Thymus (tissue), 11 donors: ENCODE data around the gene F2. TPM values are rescaled to one million over a fixed set of nuclear protein-coding genes. Genes with fewer than 3 reads are reported as not detected.

ENCODE experiments used
- DNase-seq, 9 donors: peaks; one replicate each; pipeline ENCODE4 v3.0.0-alpha.2; 2013; ENCODE audit warnings: low spot score in 9 of 9, low read depth in 6 of 9, missing footprints in 1 of 9
- H3K27ac ChIP-seq, 2 donors: one replicate each; pipeline ENCODE4 v1.5.1; 2013; ENCODE audit warnings: control low read depth in 1 of 2, low read depth in 1 of 2, low read length in 1 of 2, mild to moderate bottlenecking in 1 of 2, moderate library complexity in 1 of 2
- H3K27me3 ChIP-seq, 2 donors: one replicate each; pipeline ENCODE4 v1.5.1; 2013; ENCODE audit warnings: low read length in 1 of 2; ENCODE audit not compliant: control insufficient read depth in 2 of 2, insufficient read depth in 1 of 2
- H3K36me3 ChIP-seq, 2 donors: one replicate each; pipeline ENCODE4 v1.5.1; 2013; ENCODE audit warnings: low read length in 1 of 2, mild to moderate bottlenecking in 1 of 2, moderate library complexity in 1 of 2; ENCODE audit not compliant: control insufficient read depth in 2 of 2, insufficient read depth in 2 of 2
- H3K4me1 ChIP-seq, 2 donors: one replicate each; pipeline ENCODE4 v1.5.1; 2013; ENCODE audit warnings: low read length in 2 of 2; ENCODE audit not compliant: control insufficient read depth in 2 of 2, insufficient read depth in 2 of 2
- H3K4me3 ChIP-seq, 2 donors: one replicate each; pipeline ENCODE4 v1.5.1; 2013; ENCODE audit warnings: low read length in 2 of 2, control low read depth in 1 of 2, mild to moderate bottlenecking in 1 of 2
- H3K9me3 ChIP-seq, 2 donors: one replicate each; pipeline ENCODE4 v1.5.1; 2013; ENCODE audit warnings: low read length in 1 of 2, mild to moderate bottlenecking in 1 of 2; ENCODE audit not compliant: control insufficient read depth in 2 of 2, insufficient read depth in 1 of 2
- WGBS: extraction: QIAGEN DNeasy Blood & Tissue Kit; methylation state at CpG from one replicate; pipeline ENCODE4 v1.1.7; 2013; 5-methylcytosine and 5-hydroxymethylcytosine counted together
- polyA plus RNA-seq: library from polyadenylated mRNA; stranded (reverse); fragments of 200-250 nt; gene quantifications from one replicate; pipeline ENCODE4 v1.2.3, GENCODE V29; 2013
- total RNA-seq: library from RNA; stranded (reverse); fragments of 120-200 nt; gene quantifications from one replicate; pipeline ENCODE4 v1.2.4, GENCODE V29; 2013
- donor health status: healthy.

F2 gene
- total and polyA plus RNA-seq, 2 donors = 0.07 to 0.14 TPM

- WGBS = 96% methylated on average over 9 of the region's 9 CpGs
- Histone ChIP-seq H3K4me1 (no peaks in the 10 kb centered on the region), H3K4me3 (no peak overlapping the region), H3K27ac (no peak overlapping the region), H3K36me3 (no peaks in the 10 kb centered on the region), H3K27me3 (no peaks in the 10 kb centered on the region), H3K9me3 (no peaks in the 10 kb centered on the region)
- no peak for DNase-seq
Observed at GRCh38 chr11:46728659-46729040, 9.6 kb downstream of the F2 start.

GRCh38 chr11:46729110-46730027, 10.4 kb downstream of the F2 start:
- 95% methylated on average over 24 of the region's 24 CpGs for WGBS
- Histone ChIP-seq H3K27me3 (no peaks in the 10 kb centered on the region), H3K9me3 (no peaks in the 10 kb centered on the region), H3K4me1 (no peaks in the 10 kb centered on the region), H3K27ac (no peak overlapping the region), H3K4me3 (no peak overlapping the region), H3K36me3 (no peaks in the 10 kb centered on the region)
- no peak for DNase-seq

- no peaks in the 10 kb centered on the region for H3K9me3 ChIP-seq
- no peaks in the 10 kb centered on the region for H3K27me3 ChIP-seq
- WGBS = 95% methylated on average over 4 of the region's 4 CpGs
- H3K4me1 ChIP-seq = no peaks in the 10 kb centered on the region
- no peak overlapping the region for H3K27ac ChIP-seq
- H3K36me3 ChIP-seq = no peaks in the 10 kb centered on the region
- no peak overlapping the region for H3K4me3 ChIP-seq
- DNase-seq = no peak
Observed at GRCh38 chr11:46731545-46731944, 12.5 kb downstream of the F2 start.

GRCh38 chr11:46733234-46733633, 14.2 kb downstream of the F2 start:
- Histone ChIP-seq H3K4me1 (no peaks in the 10 kb centered on the region), H3K27me3 (no peaks in the 10 kb centered on the region), H3K4me3 (no peak overlapping the region), H3K36me3 (no peaks in the 10 kb centered on the region), H3K27ac (no peak overlapping the region), H3K9me3 (no peaks in the 10 kb centered on the region)
- DNase-seq = no peak
- 96% methylated on average over 1 of the region's 1 CpG for WGBS

- H3K36me3 ChIP-seq = peaks cover 3 to 4% of the 10 kb centered on the region in 2 donors
Observed at GRCh38 chr11:46736146-46736545, 17.1 kb downstream of the F2 start.

GRCh38 chr11:46736615-46737014, 17.6 kb downstream of the F2 start:
- Histone ChIP-seq H3K27me3 (no peaks in the 10 kb centered on the region), H3K4me3 (no peak overlapping the region), H3K27ac (no peak overlapping the region), H3K4me1 (no peaks in the 10 kb centered on the region), H3K9me3 (no peaks in the 10 kb centered on the region), H3K36me3 (peaks cover 7 to 8% of the 10 kb centered on the region in 2 donors)
- DNase-seq = no peak
- WGBS = 81% methylated on average over 5 of the region's 5 CpGs

More at GRCh38 chr11:46736146-46736545, 17.1 kb downstream of the F2 start:
- no peaks in the 10 kb centered on the region for H3K4me1 ChIP-seq
- WGBS = 97% methylated on average over 7 of the region's 7 CpGs
- H3K4me3 ChIP-seq = no peak overlapping the region
- no peak overlapping the region for H3K27ac ChIP-seq
- H3K9me3 ChIP-seq = no peaks in the 10 kb centered on the region
- no peak for DNase-seq
- H3K27me3 ChIP-seq = no peaks in the 10 kb centered on the region

GRCh38 chr11:46737699-46738098, 18.7 kb downstream of the F2 start:
- Histone ChIP-seq H3K4me1 (no peaks in the 10 kb centered on the region), H3K4me3 (no peak overlapping the region), H3K27me3 (no peaks in the 10 kb centered on the region), H3K27ac (no peak overlapping the region), H3K36me3 (peaks cover 17 to 18% of the 10 kb centered on the region in 2 donors), H3K9me3 (no peaks in the 10 kb centered on the region)
- DNase-seq = no peak
- WGBS = 97% methylated on average over 11 of the region's 11 CpGs

- Histone ChIP-seq H3K9me3 (no peaks in the 10 kb centered on the region), H3K4me3 (no peak overlapping the region), H3K36me3 (peaks cover 29% of the 10 kb centered on the region in 2 donors), H3K27ac (no peak overlapping the region), H3K27me3 (no peaks in the 10 kb centered on the region), H3K4me1 (no peaks in the 10 kb centered on the region)
- no peak for DNase-seq
- WGBS = 96% methylated on average over 6 of the region's 6 CpGs
Observed at GRCh38 chr11:46738887-46739286, 19.9 kb downstream of the F2 start.

- Histone ChIP-seq H3K4me1 (no peaks in the 10 kb centered on the region), H3K4me3 (no peak overlapping the region), H3K36me3 (peaks cover 52 to 59% of the 10 kb centered on the region in 2 donors), H3K27me3 (no peaks in the 10 kb centered on the region), H3K27ac (no peak overlapping the region), H3K9me3 (no peaks in the 10 kb centered on the region)
- no peak for DNase-seq
- 79% methylated on average over 12 of the region's 12 CpGs for WGBS
Observed at GRCh38 chr11:46741600-46742484, 22.8 kb downstream of the F2 start.
